CD4-positive, alpha-beta T cell treated with Interleukin-6 for 4 hours (primary cell): Measurements from ENCODE around the gene ABRACL.
A peak's percentile ranks its signal among the peaks of the same experiment; 100 is the strongest.
"Not testable (repeated sequence)": the region's sequence is repeated elsewhere in the genome, so short reads cannot be mapped to it uniquely, and the experiment has no call there.

Experiments
- DNase-seq: peaks from one replicate; pipeline ENCODE4 v3.0.0-alpha.2; 2020; ENCODE audit warnings: mixed read lengths

Gene ABRACL

DNA sequence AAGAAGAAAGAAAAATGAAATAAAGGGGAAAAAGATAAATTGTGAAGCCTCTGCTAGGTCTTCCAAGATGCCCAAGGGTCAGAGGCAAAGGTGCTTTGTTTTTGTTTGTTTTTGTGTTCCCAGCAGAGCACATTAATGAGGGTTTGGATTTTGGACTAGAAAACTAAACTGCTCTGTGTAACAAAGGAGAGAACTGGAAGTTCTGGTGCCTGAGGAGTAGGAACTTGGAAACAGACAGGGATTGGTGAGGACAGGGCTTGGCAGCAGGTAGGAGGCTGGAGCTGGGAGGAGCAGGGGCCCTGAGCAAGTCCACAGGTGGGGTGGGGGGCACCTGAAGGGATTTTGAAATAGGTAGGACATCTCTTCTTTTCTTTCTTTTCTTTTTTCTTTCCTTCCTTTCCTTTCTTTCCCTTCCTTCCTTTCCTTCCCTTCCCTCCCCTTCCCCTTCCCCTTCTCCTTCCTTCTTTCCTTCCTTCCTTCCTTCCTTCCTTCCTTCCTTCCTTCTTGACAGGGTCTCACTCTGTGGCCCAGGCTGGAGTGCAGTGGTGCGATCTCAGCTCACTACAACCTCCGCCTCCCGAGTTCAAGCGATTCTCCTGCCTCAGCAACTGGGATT is 15.3 kb upstream of the ABRACL start:
- no peak for DNase-seq

DNA sequence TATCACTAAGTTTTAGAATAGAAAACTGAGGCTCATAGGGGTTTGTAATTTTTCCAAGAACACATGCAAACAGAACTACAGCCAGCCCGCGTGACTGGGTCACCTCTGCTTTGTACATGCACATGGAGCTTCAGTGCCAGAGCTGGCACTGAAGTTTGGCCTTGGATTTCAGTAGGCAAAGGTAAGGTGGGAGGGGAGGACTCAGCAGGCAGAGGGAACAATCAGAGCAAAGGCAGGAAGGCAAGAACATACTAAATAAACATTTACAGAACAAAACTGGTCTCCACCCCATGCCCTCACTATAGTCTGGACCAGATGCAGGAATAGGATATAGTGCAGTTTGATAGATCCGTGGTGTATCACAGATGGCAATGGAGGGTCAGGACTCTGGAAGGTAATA is 13.6 kb upstream of the ABRACL start:
- no peak for DNase-seq

DNA sequence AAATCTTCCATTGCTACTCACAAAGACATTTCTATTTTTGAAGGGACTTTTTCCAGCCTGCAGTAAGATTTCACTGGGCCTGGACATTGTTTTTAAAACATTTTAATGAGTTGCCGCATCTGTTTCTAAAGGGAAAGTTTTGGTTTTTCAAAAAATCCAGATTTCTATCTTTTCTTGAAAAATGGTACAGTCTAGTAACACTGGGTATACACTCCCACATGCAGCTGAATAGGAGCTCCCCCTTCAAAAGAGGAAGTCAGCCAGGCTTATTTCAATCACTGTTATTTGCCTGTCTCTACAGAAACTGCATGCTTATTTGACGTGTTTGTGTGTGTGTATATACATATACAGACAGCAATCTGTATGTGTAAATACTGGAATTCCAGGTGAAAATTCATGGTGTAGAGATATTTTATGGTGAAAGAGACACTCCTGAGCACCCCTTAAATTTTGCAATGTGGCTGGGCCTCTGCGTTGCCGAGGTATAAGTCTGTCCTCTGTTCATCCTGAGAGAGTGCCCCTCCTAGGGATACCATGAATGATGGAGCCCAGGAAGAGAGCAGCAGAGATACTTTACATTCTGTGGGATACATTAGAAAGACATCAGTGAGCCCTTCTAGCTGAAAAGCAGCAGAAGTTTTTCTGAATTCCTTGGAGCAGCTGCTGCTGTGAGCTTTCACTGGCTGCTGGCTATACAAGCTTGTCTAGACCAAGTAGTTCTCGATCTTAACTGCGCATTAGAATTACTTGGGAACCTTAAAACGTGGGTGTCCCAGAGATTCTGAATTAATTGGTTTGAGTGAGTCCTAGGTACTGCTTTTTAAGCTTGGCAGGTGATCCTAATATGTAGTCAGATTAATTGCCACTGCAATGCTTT is 12.0 kb upstream of the ABRACL start:
- DNase-seq = no peak

DNA sequence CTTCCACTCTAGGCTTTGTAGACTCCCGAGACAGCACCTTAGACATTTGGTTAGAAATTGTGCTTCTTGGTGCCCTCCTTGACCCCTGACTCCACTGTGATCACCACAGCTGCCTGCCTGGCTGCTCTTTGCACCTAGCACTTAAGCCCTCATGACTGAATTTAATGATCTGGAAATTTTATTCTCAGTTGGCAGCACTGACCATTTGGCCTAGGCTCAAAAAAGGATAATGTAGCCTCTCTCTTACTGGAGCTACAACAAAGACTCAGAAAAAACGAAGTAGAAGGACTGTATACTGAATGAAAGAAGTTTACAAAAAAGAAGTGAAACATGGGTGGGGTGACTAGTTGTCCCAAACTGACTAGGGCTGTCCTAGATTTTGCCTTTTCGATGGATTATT is 11.3 kb upstream of the ABRACL start:
- DNase-seq = no peak

DNA sequence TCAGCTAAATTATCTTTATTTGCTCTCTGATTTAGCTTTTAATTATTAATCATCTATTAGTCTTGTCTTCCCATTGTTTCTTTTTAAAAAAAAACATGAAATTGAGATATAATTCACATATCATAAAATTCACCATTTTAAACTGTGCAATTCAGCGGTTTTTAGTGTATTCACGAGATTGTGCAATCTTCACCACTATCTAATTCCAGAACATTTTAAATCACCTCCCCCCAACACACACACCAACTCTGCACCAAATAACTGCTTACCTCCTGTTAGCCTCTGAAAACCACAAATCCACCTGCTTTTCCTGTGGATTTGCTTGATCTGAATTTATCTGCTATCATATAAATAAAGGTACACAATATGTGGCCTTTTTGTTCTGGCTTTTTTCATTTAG is 8.8 kb upstream of the ABRACL start:
- no peak for DNase-seq

DNA sequence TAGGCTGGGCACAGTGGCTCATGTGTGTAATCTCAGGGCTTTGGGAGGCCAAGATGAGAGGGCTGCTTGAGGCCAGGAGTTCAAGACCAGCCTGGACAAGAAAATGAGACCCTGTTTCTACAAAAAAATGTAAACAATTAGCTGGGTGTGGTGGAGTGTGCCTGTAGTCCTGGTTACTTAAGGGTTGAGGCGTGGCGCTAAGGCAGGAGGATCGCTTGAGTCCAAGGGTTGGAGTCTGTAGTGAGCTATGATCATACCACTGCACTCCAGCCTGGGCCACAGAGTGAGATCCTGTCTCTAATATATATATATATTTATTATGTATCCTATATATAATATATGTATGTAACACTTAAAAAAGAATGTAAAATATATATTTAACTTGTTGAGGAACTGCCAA is 7.9 kb upstream of the ABRACL start:
- DNase-seq = no peak

GRCh38 chr6:139025416-139025815 is 3.1 kb upstream of the ABRACL start:
- DNase-seq = not testable (repeated sequence)

DNA sequence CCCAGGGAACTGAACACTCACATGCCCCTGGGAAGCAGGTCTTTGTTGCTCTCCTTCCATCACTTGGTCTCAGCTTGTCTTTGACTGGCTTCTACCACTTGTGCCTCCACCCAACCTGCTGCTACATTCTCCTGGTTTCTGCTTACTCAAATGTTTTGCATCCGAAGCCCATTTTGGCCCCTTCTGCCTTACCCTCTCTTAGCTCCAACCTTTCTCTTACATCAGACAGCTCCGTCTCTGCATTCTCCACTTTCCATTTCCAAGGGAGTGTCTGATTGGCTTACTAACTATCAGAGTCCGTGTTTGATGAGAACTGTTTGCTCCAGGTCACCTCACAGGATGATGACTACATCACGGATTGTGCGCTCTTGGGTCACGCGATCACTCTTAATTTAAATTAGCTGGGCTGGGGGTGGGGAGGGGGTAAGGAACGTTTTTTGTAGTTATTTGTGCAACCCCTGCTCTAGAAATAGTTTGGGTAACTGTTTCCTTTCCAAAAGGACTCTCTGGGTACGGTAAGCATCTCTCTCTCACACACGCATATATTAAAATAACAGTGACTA is 844 bp upstream of the ABRACL start:
- DNase-seq = peak; percentile 58

DNA sequence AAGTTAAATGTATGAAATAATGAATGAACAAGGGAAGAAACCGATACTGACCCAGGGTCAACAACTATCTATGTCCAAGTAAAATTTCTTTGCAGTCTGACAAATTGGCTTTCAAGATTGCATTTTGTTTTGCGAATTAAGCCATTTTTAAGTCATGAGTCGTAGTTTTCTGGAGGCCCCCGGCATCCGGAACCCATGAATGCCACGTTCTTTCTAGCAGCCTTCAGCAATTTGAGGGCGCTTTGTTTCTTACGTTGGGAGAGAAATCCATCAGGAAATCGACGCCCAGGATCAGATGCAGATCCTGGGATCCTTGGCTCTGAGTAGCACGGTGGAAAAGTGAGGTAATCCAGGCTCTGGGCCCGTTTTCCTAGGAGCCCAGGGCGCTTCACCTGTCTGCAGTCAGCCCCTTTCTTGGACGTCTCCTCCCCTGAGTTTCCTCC is 309 bp upstream of the ABRACL start:
- no peak for DNase-seq

DNA sequence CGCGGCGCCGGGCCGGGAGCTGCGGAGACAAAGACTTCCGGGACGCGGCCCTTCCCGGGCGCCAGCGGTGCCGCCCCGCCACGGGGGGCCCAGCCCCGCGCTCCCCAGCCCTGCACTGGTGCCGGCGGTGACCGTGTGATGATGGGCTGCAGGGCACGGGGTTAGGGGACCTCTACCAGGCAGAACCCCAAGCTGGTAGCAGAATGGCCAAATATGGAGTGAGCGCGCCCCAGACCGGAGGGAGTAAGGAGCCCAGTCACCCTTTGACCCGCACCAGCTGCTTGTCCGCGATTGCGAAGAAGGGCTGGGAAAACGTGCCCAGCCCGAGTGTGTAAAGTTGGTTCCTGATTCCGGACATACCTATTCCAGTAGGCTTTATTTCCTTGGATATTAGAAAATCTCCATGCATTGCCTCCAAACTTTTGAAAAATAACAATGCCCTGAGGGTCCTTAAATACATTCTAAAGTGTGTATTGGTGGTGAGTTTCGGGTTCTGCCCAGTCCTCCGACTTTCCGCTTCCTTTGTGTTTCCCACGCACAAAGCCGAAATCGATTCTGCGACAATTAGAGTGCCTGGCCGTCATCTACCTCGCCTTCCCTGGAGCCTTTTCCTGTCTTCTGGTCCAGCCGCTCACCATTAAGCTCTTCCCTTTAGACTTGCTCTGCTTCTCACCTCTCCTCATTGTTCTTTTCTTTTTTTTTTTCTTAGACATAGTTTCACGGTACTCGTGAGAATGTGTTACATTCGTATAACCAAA is 1.1 kb downstream of the ABRACL start:
- no peak for DNase-seq

DNA sequence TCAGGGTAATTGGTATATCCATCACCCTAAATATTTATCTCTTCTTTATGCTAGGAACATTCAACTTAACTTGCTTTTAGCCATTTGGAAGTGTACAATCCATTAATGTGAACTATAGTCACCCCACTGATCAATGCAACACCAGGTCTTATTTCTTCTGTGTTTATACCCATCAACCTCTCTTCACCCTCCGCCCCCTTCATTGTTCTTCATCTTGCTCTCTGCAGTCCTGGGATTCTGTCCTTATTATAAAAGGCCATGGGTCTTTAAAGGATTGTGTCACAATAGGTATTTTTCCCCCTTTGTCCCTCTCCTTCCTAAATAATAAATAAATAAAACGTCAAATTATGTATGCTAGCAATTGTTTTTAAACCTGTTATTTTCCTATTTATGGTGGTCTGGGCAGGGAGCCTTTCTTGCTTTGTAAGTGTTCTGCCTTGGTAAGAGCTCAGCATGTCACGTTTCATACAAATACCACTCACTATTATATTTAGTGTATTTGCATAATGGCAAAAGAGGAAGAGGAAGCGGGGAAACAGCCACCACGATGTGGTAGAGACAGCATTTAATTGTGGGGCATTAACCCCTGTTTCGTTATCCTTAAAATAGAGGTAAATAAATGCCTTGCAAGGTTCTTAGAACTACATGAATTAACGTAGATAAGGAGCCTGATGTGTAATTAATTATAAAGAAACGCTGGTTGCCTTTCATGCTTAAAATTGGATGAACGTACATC is 1.9 kb downstream of the ABRACL start:
- peak; percentile 40 for DNase-seq

- DNase-seq = no peak
Observed at GRCh38 chr6:139037490-139037889, 8.9 kb downstream of the ABRACL start.

DNA sequence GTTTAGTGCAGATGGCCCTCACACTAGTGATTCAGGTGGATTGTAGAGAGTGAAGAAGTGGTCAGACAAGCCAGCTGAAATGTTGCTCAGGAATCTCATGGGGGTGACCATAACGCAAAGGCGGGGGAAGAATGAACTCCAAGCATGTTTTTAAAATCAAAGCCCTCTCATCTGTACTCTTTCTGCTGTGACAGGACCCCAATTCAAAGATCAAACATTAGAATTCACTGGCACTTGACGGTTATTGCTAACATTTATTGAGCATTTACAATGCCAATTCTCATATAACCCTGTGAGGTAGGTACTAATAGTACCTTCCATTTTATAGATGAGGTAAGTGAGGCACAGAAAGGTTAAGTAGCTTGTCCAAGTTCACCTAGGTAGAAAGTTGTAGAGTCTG is 15.7 kb downstream of the ABRACL start:
- no peak for DNase-seq

DNA sequence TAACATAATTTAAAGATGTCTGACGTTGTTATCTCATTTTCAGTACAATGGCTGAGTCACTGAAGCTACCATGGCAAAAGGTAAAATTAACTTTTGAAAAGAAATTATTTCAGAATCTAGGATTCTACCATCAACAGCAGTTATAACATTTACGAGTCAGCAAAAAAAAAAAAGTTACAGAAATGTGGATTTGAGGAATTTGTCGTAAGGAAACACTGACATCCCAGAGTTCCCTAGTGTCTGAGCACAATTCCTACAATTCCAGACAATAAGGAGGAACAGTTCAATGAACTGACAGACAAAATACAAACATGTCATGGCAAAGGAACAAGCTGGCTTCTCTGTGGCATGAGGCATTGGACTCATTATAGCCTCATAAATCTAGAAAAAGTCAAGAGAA is 19.1 kb downstream of the ABRACL start:
- no peak for DNase-seq

- not testable (repeated sequence) for DNase-seq
Observed at GRCh38 chr6:139048912-139049311, 20.4 kb downstream of the ABRACL start.

GRCh38 chr6:139050131-139050769 is 21.7 kb downstream of the ABRACL start:
- DNase-seq = not testable (repeated sequence)

GRCh38 chr6:139050770-139051313 is 22.3 kb downstream of the ABRACL start:
- DNase-seq = peak; percentile 12

DNA sequence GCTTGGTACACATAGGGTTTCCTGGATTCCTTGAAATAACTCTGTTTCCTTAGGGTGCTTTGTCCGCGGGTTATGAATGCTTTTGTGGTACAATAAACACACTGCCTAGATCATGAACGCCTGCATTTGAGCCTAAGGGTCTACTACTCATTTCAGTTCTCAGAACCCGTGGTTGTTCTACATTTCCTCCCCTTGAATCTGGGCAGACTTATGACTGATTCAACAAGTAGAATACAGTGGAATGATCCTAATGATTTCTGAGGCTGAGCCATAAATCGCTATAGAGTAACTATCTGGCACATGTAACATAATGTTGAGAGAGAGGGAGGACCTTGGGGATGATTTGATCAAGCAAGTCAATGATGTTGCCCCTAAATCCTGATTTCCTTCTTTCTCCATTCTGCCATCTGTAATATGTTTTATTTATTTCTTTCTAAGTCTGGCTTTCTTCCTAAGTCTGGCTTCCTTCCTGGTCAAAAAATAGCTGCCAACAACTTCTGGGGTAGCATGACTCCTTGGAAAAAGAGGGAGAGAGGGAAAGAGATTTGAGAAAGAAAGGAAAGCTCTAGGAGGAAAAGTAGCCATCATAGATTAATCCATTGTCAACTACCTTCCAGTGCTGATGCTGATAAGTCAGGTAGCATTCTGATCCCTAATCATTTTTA is 23.0 kb downstream of the ABRACL start:
- no peak for DNase-seq

- no peak for DNase-seq
Observed at GRCh38 chr6:139053382-139053781, 24.8 kb downstream of the ABRACL start.

DNA sequence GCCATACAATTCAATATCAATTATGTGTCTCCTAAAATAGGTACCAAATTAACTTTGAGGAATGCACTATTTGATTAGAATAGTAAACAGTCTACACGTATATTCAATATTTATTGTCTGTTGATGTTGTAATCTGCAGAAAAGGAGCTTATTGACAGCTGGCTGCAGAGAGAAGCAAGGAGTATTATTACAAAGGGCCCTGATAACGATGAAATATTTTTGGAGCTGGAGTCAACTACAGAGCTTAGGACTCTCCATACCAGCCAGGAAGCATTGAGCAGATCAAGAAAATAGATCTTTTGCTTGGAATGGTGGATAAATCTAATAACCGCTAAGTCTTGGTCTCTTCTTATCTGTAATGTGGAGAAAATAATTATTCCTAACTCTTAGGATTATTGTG is 25.5 kb downstream of the ABRACL start:
- no peak for DNase-seq

DNA sequence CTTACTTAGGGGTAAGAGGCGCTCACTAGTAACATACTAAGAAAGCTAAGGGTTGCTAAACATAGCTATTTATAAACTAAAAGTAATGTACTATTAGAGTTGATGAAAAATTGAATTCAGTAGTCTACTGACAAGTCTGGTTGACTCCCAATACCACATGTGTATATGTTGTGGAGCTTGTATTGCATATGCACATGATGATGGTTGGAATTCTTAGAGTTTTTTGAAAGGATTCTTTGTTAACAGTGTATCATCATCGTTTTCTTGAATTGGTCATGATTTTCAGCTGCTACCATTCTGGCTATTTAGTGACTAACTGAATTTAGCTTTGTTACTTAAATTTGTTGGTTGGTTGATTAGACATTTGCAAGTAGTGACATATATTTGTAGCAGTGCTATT is 27.2 kb downstream of the ABRACL start:
- no peak for DNase-seq
